ENCODE data around the gene NCOA1.
A peak's percentile ranks its signal among the peaks of the same experiment; 100 is the strongest.
"Not testable (repeated sequence)": the region's sequence is repeated elsewhere in the genome, so short reads cannot be mapped to it uniquely, and the experiment has no call there.

NCOA1 gene

DNA sequence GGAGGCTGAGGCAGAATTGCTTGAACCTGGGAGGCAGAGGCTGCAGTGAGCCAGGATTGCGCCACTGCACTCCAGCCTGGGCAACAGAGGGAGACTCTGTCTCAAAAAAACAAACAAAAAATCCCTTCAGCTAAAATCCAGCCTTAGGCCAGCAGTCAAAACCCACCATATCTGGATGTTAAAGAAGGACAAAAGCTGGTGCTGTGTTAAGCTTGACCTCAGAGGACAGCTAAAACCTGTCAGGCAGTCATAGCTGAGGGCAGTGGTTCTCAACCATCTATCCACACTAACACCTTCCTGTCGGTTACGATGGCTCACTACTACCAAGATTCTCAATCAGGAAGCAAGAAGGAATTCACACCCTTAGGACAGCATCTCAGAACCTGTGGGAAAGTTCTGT is 292.6 kb downstream of the NCOA1 start:
- Histone ChIP-seq H3K9me3 (ENCODE audit: control insufficient read depth, low read length) (no peaks in the 10 kb centered on the region), H3K27me3 (replicated peaks; ENCODE audit: control insufficient read depth, insufficient read depth, low read length, poor library complexity, severe bottlenecking) (no peaks in the 10 kb centered on the region), H3K4me1 (ENCODE audit: control insufficient read depth, insufficient read depth, low read length, poor library complexity, severe bottlenecking) (no peaks in the 10 kb centered on the region)

DNA sequence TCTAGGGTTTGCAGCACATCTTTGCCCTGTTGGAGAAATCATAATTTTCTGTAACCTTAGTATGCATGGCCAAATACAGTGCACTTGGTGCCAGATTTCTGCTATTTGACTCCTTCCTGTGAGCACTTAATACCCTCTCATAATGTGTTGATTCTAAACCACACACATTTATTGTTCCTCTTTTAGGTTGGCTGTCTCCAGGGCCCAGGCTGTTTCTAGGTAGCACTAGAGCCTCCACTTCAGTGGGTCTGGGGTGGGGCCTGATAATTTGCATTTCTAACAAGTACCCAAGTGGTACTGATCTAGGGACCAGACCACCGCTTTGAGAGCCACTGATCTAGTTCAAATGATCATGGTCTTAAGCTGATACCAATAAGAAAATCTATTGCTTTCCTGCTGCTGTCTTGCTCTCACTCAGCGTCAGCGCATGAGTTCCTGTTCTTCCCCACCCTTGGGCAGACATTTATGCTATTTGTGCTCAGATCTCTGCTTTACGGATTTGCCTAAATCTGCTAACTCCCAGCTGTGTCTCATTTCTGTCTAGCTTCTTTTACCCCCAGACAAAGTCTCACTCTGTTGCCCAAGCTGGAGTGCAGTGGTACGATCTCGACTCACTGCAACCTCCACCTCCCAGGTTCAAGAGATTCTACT is 294.7 kb downstream of the NCOA1 start:
- no peak overlapping the region for H3K27ac ChIP-seq (ENCODE audit: insufficient read depth, low read length, poor library complexity, severe bottlenecking)
- no peaks in the 10 kb centered on the region for H3K9me3 ChIP-seq (ENCODE audit: control insufficient read depth, low read length)
- H3K36me3 ChIP-seq (ENCODE audit: control insufficient read depth, insufficient read depth, low read length), result no peaks in the 10 kb centered on the region
- no peak overlapping the region for H3K4me3 ChIP-seq (ENCODE audit: insufficient read depth, low read depth, low read length, poor library complexity, severe bottlenecking)
- DNase-seq, result no peak
- H3K27me3 ChIP-seq (replicated peaks; ENCODE audit: control insufficient read depth, insufficient read depth, low read length, poor library complexity, severe bottlenecking), result no peaks in the 10 kb centered on the region
- no peaks in the 10 kb centered on the region for H3K4me1 ChIP-seq (ENCODE audit: control insufficient read depth, insufficient read depth, low read length, poor library complexity, severe bottlenecking)

More for the DNA sequence above, 292.6 kb downstream of the NCOA1 start:
- no peak overlapping the region for H3K27ac ChIP-seq (ENCODE audit: insufficient read depth, low read length, poor library complexity, severe bottlenecking)
- H3K4me3 ChIP-seq (ENCODE audit: insufficient read depth, low read depth, low read length, poor library complexity, severe bottlenecking), result no peak overlapping the region
- no peaks in the 10 kb centered on the region for H3K36me3 ChIP-seq (ENCODE audit: control insufficient read depth, insufficient read depth, low read length)
- DNase-seq, result no peak

DNA sequence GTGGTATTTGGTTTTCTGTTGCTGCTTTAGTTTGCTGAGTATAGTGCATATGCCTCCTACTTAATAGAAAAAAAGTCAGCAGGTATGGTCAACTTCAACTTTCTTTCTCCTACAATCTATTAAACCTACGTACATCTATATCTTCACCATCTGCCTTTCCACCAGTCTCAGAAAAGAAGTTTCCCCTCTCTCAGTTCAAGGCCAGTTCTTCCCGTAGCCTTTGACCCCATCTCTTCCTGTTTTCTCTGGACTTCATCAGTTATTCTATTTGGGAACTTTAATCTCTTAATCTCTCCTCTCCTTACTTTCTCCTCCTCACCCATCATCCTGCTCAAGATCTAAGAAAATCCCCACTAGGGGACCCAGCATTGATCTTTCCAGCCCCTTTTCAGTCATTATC is 296.5 kb downstream of the NCOA1 start:
- Histone ChIP-seq H3K36me3 (ENCODE audit: control insufficient read depth, insufficient read depth, low read length) (no peaks in the 10 kb centered on the region), H3K4me3 (ENCODE audit: insufficient read depth, low read depth, low read length, poor library complexity, severe bottlenecking) (no peak overlapping the region), H3K9me3 (ENCODE audit: control insufficient read depth, low read length) (no peaks in the 10 kb centered on the region), H3K27me3 (replicated peaks; ENCODE audit: control insufficient read depth, insufficient read depth, low read length, poor library complexity, severe bottlenecking) (no peaks in the 10 kb centered on the region), H3K27ac (ENCODE audit: insufficient read depth, low read length, poor library complexity, severe bottlenecking) (no peak overlapping the region), H3K4me1 (ENCODE audit: control insufficient read depth, insufficient read depth, low read length, poor library complexity, severe bottlenecking) (no peaks in the 10 kb centered on the region)
- no peak for DNase-seq

DNA sequence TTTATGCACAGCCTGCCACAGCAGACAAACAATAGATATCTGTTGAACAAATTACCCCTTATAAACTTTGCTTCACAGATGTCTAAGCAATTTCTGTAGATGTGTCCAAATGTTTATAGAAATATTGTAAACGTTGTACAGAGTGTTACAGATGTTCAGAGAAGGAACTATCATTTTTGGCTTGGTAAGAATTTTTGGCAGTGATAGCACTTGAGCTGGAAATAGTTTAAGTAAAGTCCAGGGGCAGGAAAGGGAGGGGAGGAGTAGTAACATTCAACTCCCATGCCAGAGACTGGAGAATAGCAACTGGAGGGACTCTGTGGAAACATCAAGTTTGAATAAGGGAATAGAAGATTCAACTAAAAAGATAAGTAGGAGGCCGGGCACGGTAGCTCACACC is 297.8 kb downstream of the NCOA1 start:
- H3K9me3 ChIP-seq (ENCODE audit: control insufficient read depth, low read length), result no peaks in the 10 kb centered on the region
- no peaks in the 10 kb centered on the region for H3K36me3 ChIP-seq (ENCODE audit: control insufficient read depth, insufficient read depth, low read length)
- H3K27ac ChIP-seq (ENCODE audit: insufficient read depth, low read length, poor library complexity, severe bottlenecking), result no peak overlapping the region
- no peaks in the 10 kb centered on the region for H3K27me3 ChIP-seq (replicated peaks; ENCODE audit: control insufficient read depth, insufficient read depth, low read length, poor library complexity, severe bottlenecking)
- H3K4me3 ChIP-seq (ENCODE audit: insufficient read depth, low read depth, low read length, poor library complexity, severe bottlenecking), result no peak overlapping the region
- H3K4me1 ChIP-seq (ENCODE audit: control insufficient read depth, insufficient read depth, low read length, poor library complexity, severe bottlenecking), result peaks cover 2% of the 10 kb centered on the region
- no peak for DNase-seq

DNA sequence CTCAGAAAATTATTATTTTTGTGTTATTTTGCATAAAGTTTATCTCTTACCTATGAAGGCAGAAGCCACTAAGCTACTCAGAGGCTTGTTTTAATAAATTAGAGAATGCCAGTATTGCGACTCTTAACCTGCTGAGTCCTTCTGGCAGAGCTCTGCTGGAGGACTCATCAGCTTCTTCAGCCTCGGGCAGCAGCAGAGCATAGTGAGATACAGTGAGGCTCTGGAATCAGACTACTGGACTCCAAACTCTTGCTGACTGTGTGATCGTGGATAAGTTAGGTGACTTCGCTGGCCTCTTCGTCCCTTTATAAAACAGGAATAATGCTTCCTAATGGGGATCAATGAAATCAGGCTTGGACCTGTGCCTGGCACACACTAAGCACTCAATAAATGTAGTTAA is 300.4 kb downstream of the NCOA1 start:
- H3K9me3 ChIP-seq (ENCODE audit: control insufficient read depth, low read length), result no peaks in the 10 kb centered on the region
- DNase-seq, result no peak
- H3K4me1 ChIP-seq (ENCODE audit: control insufficient read depth, insufficient read depth, low read length, poor library complexity, severe bottlenecking), result peaks cover 4% of the 10 kb centered on the region
- no peaks in the 10 kb centered on the region for H3K27me3 ChIP-seq (replicated peaks; ENCODE audit: control insufficient read depth, insufficient read depth, low read length, poor library complexity, severe bottlenecking)
- no peak overlapping the region for H3K27ac ChIP-seq (ENCODE audit: insufficient read depth, low read length, poor library complexity, severe bottlenecking)
- H3K4me3 ChIP-seq (ENCODE audit: insufficient read depth, low read depth, low read length, poor library complexity, severe bottlenecking), result no peak overlapping the region
- no peaks in the 10 kb centered on the region for H3K36me3 ChIP-seq (ENCODE audit: control insufficient read depth, insufficient read depth, low read length)

DNA sequence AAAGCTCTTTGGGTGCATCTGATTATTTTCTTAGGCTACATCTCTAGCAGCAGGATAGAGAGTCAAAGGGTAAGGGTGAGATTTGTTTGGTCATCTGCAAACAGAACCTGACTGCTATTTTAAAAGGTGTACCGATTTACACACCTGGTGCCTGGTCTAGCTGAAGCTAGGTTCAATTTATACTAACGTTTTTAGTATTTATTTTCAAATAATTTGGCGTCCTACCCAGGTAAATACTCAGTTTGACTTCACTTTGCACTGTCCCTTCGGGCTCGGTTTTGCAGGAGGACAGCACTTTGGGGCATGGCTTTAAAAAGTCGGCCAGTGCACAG is 301.5 kb downstream of the NCOA1 start:
- H3K36me3 ChIP-seq (ENCODE audit: control insufficient read depth, insufficient read depth, low read length), result no peaks in the 10 kb centered on the region
- H3K9me3 ChIP-seq (ENCODE audit: control insufficient read depth, low read length), result no peaks in the 10 kb centered on the region
- peak overlapping the region; percentile 96 for H3K27ac ChIP-seq (ENCODE audit: insufficient read depth, low read length, poor library complexity, severe bottlenecking)
- peaks cover 4% of the 10 kb centered on the region for H3K4me1 ChIP-seq (ENCODE audit: control insufficient read depth, insufficient read depth, low read length, poor library complexity, severe bottlenecking)
- no peaks in the 10 kb centered on the region for H3K27me3 ChIP-seq (replicated peaks; ENCODE audit: control insufficient read depth, insufficient read depth, low read length, poor library complexity, severe bottlenecking)
- H3K4me3 ChIP-seq (ENCODE audit: insufficient read depth, low read depth, low read length, poor library complexity, severe bottlenecking), result peak overlapping the region; percentile 97
- no peak for DNase-seq

DNA sequence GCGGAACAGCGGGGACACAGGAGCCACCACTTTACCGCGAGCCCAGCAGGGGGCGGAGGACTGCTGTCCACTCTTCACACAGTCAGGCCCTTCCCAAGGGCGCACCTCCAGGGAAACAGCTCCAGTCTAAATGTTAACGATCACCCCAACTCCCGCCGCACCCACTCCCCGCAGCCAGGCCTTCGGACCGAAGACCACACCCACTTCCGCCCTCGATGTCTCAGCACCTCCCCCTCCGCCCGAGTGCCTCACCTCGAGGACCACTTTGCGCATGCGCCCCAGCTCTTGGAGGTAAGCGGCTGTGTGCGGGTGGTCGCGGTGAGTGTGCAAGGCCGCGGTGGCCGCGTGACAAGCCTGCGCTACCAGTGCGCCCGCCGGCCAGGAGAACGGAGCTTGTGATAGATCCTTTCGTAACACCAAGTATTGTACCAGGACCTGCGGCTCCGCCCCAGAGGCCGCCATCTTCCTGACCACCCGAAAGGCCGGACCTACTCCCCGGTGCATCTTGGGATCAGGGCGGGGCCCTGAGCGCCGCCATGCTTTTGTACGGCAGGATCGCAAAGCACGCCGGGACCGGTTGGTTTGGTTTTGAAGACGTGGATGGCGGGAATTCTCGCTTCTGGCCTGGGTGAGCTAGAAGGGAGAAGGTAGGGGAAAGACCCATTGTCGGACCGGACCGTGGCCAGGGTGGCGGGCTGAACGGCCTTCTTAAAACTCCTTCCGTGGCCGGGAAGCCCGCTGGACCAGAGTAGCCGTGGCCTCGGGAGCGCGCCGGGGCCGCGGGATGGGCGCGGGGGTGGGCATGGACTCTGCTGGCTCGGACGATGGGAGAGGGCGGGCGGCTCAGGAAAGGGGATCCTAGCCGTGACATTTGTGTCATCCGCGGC is 302.1 kb downstream of the NCOA1 start, which contains the start of the genes CENPO and PTRHD1:
CENPO (plus strand) TSS at position 552 of the 887 bp plus-strand sequence. CDS start 495 bp downstream, outside the sequence.
PTRHD1 (minus strand) TSS at position 518 of the 887 bp plus-strand sequence; CDS start at position 504, 14 bp downstream.
- Histone ChIP-seq H3K27me3 (replicated peaks; ENCODE audit: control insufficient read depth, insufficient read depth, low read length, poor library complexity, severe bottlenecking) (no peaks in the 10 kb centered on the region), H3K4me3 (ENCODE audit: insufficient read depth, low read depth, low read length, poor library complexity, severe bottlenecking) (peak within 1 kb of the TSS; percentile 97), H3K4me1 (ENCODE audit: control insufficient read depth, insufficient read depth, low read length, poor library complexity, severe bottlenecking) (peaks cover 4% of the 10 kb centered on the region), H3K27ac (ENCODE audit: insufficient read depth, low read length, poor library complexity, severe bottlenecking) (peak within 1 kb of the TSS; percentile 96), H3K36me3 (ENCODE audit: control insufficient read depth, insufficient read depth, low read length) (no peaks in the 10 kb centered on the region), H3K9me3 (ENCODE audit: control insufficient read depth, low read length) (no peaks in the 10 kb centered on the region)
- DNase-seq, result peak; percentile 85 to 91 (median 91)

DNA sequence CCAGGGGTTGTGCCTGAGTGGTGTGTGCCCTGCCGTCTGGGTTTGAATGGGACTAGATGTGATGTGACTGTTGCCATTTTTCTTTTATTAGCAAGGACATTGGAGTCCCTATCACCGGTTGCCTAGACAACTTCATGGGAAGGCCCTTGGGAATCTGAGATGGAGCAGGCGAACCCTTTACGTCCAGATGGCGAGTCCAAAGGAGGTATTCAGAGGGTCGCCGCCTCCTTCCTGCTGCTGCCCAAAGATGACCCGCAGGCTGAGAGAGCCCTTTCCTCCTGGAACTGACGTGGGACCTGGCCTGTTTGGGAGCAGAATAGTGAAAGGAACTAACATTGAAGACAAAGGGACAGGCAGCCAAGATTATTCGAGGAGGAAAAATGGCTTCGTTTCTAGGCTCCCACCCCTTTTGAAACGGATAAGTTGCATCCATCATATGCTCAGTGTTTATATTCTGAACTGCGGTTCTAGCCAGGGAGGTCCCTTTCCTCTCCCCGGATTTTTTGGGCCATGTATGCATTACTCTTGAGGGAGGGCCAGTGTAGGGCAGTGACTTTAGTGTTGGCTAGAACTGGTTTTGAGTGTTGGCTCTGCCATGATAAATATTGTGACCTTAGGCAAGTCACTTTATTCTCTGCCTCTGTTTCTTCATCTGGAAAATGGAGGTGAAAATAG is 302.8 kb downstream of the NCOA1 start:
- Histone ChIP-seq H3K27me3 (replicated peaks; ENCODE audit: control insufficient read depth, insufficient read depth, low read length, poor library complexity, severe bottlenecking) (no peaks in the 10 kb centered on the region), H3K4me3 (ENCODE audit: insufficient read depth, low read depth, low read length, poor library complexity, severe bottlenecking) (peak overlapping the region; percentile 97), H3K36me3 (ENCODE audit: control insufficient read depth, insufficient read depth, low read length) (no peaks in the 10 kb centered on the region), H3K27ac (ENCODE audit: insufficient read depth, low read length, poor library complexity, severe bottlenecking) (peak overlapping the region; percentile 96), H3K4me1 (ENCODE audit: control insufficient read depth, insufficient read depth, low read length, poor library complexity, severe bottlenecking) (peaks cover 4% of the 10 kb centered on the region), H3K9me3 (ENCODE audit: control insufficient read depth, low read length) (no peaks in the 10 kb centered on the region)
- no peak for DNase-seq

DNA sequence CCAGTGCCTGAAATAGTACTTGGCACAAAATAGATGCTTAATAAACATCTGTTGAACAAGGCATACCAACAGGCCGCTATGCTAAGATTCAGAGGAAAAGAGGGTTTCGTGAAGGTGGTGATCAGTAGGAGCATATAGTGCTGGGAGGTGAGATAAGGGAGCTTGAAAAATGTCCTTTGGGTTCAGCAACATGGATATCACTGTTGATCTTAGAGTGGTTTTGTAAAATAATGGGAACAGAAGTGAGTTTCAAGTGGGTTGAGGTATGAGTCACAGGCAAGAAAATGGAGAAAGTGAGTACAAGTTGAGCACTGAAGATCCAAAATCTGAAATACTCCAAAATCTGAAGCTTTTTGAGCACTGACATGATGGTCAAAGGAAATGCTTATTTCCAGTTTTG is 306.6 kb downstream of the NCOA1 start:
- peaks cover 4% of the 10 kb centered on the region for H3K4me1 ChIP-seq (ENCODE audit: control insufficient read depth, insufficient read depth, low read length, poor library complexity, severe bottlenecking)
- no peak for DNase-seq
- H3K27ac ChIP-seq (ENCODE audit: insufficient read depth, low read length, poor library complexity, severe bottlenecking), result no peak overlapping the region
- H3K36me3 ChIP-seq (ENCODE audit: control insufficient read depth, insufficient read depth, low read length), result no peaks in the 10 kb centered on the region
- no peaks in the 10 kb centered on the region for H3K9me3 ChIP-seq (ENCODE audit: control insufficient read depth, low read length)
- H3K4me3 ChIP-seq (ENCODE audit: insufficient read depth, low read depth, low read length, poor library complexity, severe bottlenecking), result no peak overlapping the region
- no peaks in the 10 kb centered on the region for H3K27me3 ChIP-seq (replicated peaks; ENCODE audit: control insufficient read depth, insufficient read depth, low read length, poor library complexity, severe bottlenecking)

DNA sequence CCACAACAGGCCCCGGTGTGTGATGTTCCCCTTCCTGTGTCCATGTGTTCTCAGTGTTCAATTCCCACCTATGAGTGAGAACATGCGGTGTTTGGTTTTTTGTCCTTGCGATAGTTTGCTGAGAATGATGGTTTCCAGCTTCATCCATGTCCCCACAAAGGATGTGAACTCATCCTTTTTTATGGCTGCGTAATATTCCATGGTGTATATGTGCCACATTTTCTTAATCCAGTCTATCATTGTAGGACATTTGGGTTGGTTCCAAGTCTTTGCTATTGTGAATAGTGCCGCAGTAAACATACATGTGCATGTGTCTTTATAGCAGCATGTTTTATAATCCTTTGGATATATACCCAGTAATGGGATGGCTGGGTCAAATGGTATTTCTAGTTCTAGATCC is 309.4 kb downstream of the NCOA1 start:
- H3K36me3 ChIP-seq (ENCODE audit: control insufficient read depth, insufficient read depth, low read length); DNase-seq; H3K27ac ChIP-seq (ENCODE audit: insufficient read depth, low read length, poor library complexity, severe bottlenecking); H3K27me3 ChIP-seq (replicated peaks; ENCODE audit: control insufficient read depth, insufficient read depth, low read length, poor library complexity, severe bottlenecking); H3K4me3 ChIP-seq (ENCODE audit: insufficient read depth, low read depth, low read length, poor library complexity, severe bottlenecking); H3K4me1 ChIP-seq (ENCODE audit: control insufficient read depth, insufficient read depth, low read length, poor library complexity, severe bottlenecking); H3K9me3 ChIP-seq (ENCODE audit: control insufficient read depth, low read length): not testable (repeated sequence)

Measured in effector memory CD4-positive, alpha-beta T cell (primary cell).